ENCODE measurements around the gene DNAJC17.

- TF ChIP-seq REST (IDR thresholded peaks at IDR 0.05), result no peak
- TF ChIP-seq CTCF (IDR thresholded peaks at IDR 0.05; ENCODE audit: low read depth, low read length, missing input control), result no peak
- TF ChIP-seq MAX (IDR thresholded peaks at IDR 0.05), result no peak
- no peak for TF ChIP-seq RAD21 (IDR thresholded peaks at IDR 0.05)
- TF ChIP-seq ATF3 (IDR thresholded peaks at IDR 0.05), result no peak
- TF ChIP-seq GABPA (IDR thresholded peaks at IDR 0.05 in 1 of 2, conservative IDR thresholded peaks at IDR 0.05 in 1 of 2), result no peak
- TF ChIP-seq FOXA1 (IDR thresholded peaks at IDR 0.05), result no peak
- TF ChIP-seq EGR1 (IDR thresholded peaks at IDR 0.05; ENCODE audit: low read depth in 2 of 2), result no peak
- TF ChIP-seq JUND (IDR thresholded peaks at IDR 0.05), result no peak
- TF ChIP-seq TAF1 (conservative IDR thresholded peaks at IDR 0.05), result no peak
- TF ChIP-seq SP1 (IDR thresholded peaks at IDR 0.05), result no peak
- no peak for TF ChIP-seq ZBTB33 (IDR thresholded peaks at IDR 0.05)
- TF ChIP-seq NR2F2 (IDR thresholded peaks at IDR 0.05), result no peak
These were observed 21.3 kb upstream of the DNAJC17 start, which contains the start of gene PPP1R14D for GRCh38 chr15:40828447-40829036.

Data from liver (tissue), 3 donors.